CD14-positive monocyte (primary cell): ENCODE results near the gene AGPAT3. TPM values are rescaled to one million over a fixed set of nuclear protein-coding genes. Genes with fewer than 3 reads are reported as not detected.

Experiments used
- DNase-seq, 3 donors: peaks; one replicate each; pipeline ENCODE4 v3.0.0-alpha.2; 2011 to 2022
- H2AFZ ChIP-seq: 2 replicates; pipeline ENCODE4 v1.6.0; 2012; ENCODE audit warnings: mild to moderate bottlenecking, low read depth, low read length, inconsistent platforms; ENCODE audit not compliant: insufficient read depth, poor library complexity, severe bottlenecking
- H3K27ac ChIP-seq, 2 donors: 1 replicate in 1 of 2; 2 replicates in 1 of 2; pipeline ENCODE4 v1.5.1; 2012 to 2013; ENCODE audit warnings: low read length in 2 of 2, control low read depth in 1 of 2, inconsistent platforms in 1 of 2, low read depth in 1 of 2, mild to moderate bottlenecking in 1 of 2
- H3K27me3 ChIP-seq, 2 donors: one replicate each; pipeline versions ENCODE4 v1.6.0 to v1.6.1; 2011 to 2013; ENCODE audit warnings: low read length in 2 of 2; ENCODE audit not compliant: control insufficient read depth in 2 of 2, insufficient read depth in 2 of 2
- H3K36me3 ChIP-seq, 2 donors: replicated peaks in 1 of 2; 1 replicate in 1 of 2; 2 replicates in 1 of 2; pipeline versions ENCODE4 v1.5.1 to v1.6.1; 2012 to 2013; ENCODE audit warnings: low read length in 2 of 2, control low read depth in 1 of 2, inconsistent platforms in 1 of 2, mild to moderate bottlenecking in 1 of 2; ENCODE audit not compliant: insufficient read depth in 2 of 2, control insufficient read depth in 1 of 2
- H3K4me1 ChIP-seq, 2 donors: 1 replicate in 1 of 2; 2 replicates in 1 of 2; pipeline versions ENCODE4 v1.5.1 to v1.6.1; 2012 to 2013; ENCODE audit warnings: low read length in 2 of 2, control low read depth in 1 of 2, inconsistent platforms in 1 of 2, mild to moderate bottlenecking in 1 of 2, moderate library complexity in 1 of 2; ENCODE audit not compliant: insufficient read depth in 2 of 2, control insufficient read depth in 1 of 2
- H3K4me2 ChIP-seq: replicated peaks from 2 replicates; pipeline ENCODE3; 2012; ENCODE audit warnings: low read length, moderate library complexity, mild to moderate bottlenecking; ENCODE audit not compliant: poor library complexity, severe bottlenecking; ENCODE audit errors: extremely low read depth
- H3K4me3 ChIP-seq, 3 experiments: fragments of 200-600 bp in 1 of 3; sonication (generic) in 1 of 3; replicated peaks in 1 of 3; 1 replicate in 2 of 3; 2 replicates in 1 of 3; pipeline ENCODE4 v1.5.1; 2011 to 2013; ENCODE audit warnings: low read length in 3 of 3, mild to moderate bottlenecking in 3 of 3, control low read depth in 2 of 3, low read depth in 2 of 3, inconsistent platforms in 1 of 3, moderate library complexity in 1 of 3
- H3K79me2 ChIP-seq: 2 replicates; pipeline ENCODE4 v1.6.0; 2012; ENCODE audit warnings: mild to moderate bottlenecking, control low read depth, inconsistent platforms, low read length, moderate library complexity; ENCODE audit not compliant: insufficient read depth
- H3K9ac ChIP-seq: 2 replicates; pipeline ENCODE4 v1.6.0; 2017; ENCODE audit warnings: low read length, mild to moderate bottlenecking; ENCODE audit not compliant: insufficient read depth, poor library complexity, severe bottlenecking
- H3K9me3 ChIP-seq, 2 donors: replicated peaks in 1 of 2; 1 replicate in 1 of 2; 2 replicates in 1 of 2; pipeline versions ENCODE4 v1.5.1 to v1.6.1; 2012 to 2013; ENCODE audit warnings: low read length in 2 of 2, control low read depth in 1 of 2; ENCODE audit not compliant: control insufficient read depth in 1 of 2, insufficient read depth in 1 of 2
- H4K20me1 ChIP-seq: 2 replicates; pipeline ENCODE4 v1.6.0; 2012; ENCODE audit warnings: mild to moderate bottlenecking, low read length, control low read depth, moderate library complexity; ENCODE audit not compliant: insufficient read depth
- H3K27ac Mint-ChIP-seq, 7 donors: one replicate each; pipeline ENCODE4 v1.8.0; 2020; ENCODE audit warnings: mild to moderate bottlenecking in 7 of 7, mixed read lengths in 7 of 7, moderate library complexity in 6 of 7, inconsistent platforms in 2 of 7
- H3K27me3 Mint-ChIP-seq, 3 donors: one replicate each; pipeline ENCODE4 v1.8.0; 2021 to 2022; ENCODE audit warnings: low read depth in 3 of 3, mild to moderate bottlenecking in 3 of 3, mixed read lengths in 3 of 3, moderate library complexity in 3 of 3, inconsistent platforms in 1 of 3
- H3K36me3 Mint-ChIP-seq, 2 donors: one replicate each; pipeline ENCODE4 v1.8.0; 2020; ENCODE audit warnings: mixed read lengths in 2 of 2, inconsistent platforms in 1 of 2, mild to moderate bottlenecking in 1 of 2
- H3K4me1 Mint-ChIP-seq: one replicate; pipeline ENCODE4 v1.8.0; 2020; ENCODE audit warnings: mild to moderate bottlenecking, mixed read lengths
- H3K4me3 Mint-ChIP-seq, 2 donors: one replicate each; pipeline ENCODE4 v1.8.0; 2020; ENCODE audit warnings: mild to moderate bottlenecking in 2 of 2, mixed read lengths in 2 of 2, moderate library complexity in 1 of 2
- H3K9me3 Mint-ChIP-seq, 7 donors: one replicate each; pipeline ENCODE4 v1.8.0; 2020 to 2022; ENCODE audit warnings: mixed read lengths in 7 of 7, mild to moderate bottlenecking in 6 of 7, moderate library complexity in 6 of 7, inconsistent platforms in 2 of 7
- CTCF ChIP-seq: fragments of 200-600 bp; IDR thresholded peaks from one replicate; pipeline ENCODE4 v1.8.0; 2022; ENCODE audit warnings: antibody characterized with exemption, mild to moderate bottlenecking
- WGBS: methylation state at CpG from one replicate; pipeline ENCODE4 v1.1.5; 2013; ENCODE audit warnings: missing lambda C conversion rate; ENCODE audit not compliant: insufficient coverage; 5-methylcytosine and 5-hydroxymethylcytosine counted together
- intact Hi-C, 2 donors: fragments of 100-400 bp; cut with micrococcal nuclease; formaldehyde crosslinking; loops; one replicate each; pipeline versions ENCODE4 v1.15.0 to v1.15.1; 2023
- polyA plus RNA-seq, 3 donors: library from polyadenylated mRNA; depleted of rRNA in 1 of 3; unstranded in 2 of 3; stranded (reverse) in 1 of 3; fragments of 300-500 nt in 2 of 3; fragments of >200 nt in 1 of 3; fragmentation: Illumina TruSeq in 2 of 3; gene quantifications; 1 replicate in 2 of 3; 2 replicates in 1 of 3; pipeline ENCODE4 v1.2.3, GENCODE V29; 2012 to 2021

Gene AGPAT3
- polyA plus RNA-seq, 3 donors = 24.9 to 49.3 (median 26.2) TPM

- no peak for DNase-seq
- Histone ChIP-seq H3K4me3 (no peak overlapping the region), H3K4me1 (peaks cover 26 to 37% of the 10 kb centered on the region in 2 donors), H3K79me2 (peaks cover 34% of the 10 kb centered on the region), H3K9ac (no peak overlapping the region), H4K20me1 (peaks cover 30% of the 10 kb centered on the region), H3K27me3 (no peaks in the 10 kb centered on the region), H3K36me3 (no peaks in the 10 kb centered on the region), H3K27ac (no peak overlapping the region), H3K9me3 (no peaks in the 10 kb centered on the region), H2AFZ (peak overlapping the region; percentile 1), H3K4me2 (no peak overlapping the region)
- intact Hi-C loops = no loop called here
- no peak overlapping the region for H3K4me3 Mint-ChIP-seq
- H3K36me3 Mint-ChIP-seq = peaks cover 0 to 4% of the 10 kb centered on the region in 2 donors
- no peaks in the 10 kb centered on the region for H3K9me3 Mint-ChIP-seq
- WGBS = 57% methylated on average over 7 of the region's 9 CpGs
- peak overlapping the region in 6 of 7 donors; percentile 9 to 79 (median 54) for H3K27ac Mint-ChIP-seq
- TF ChIP-seq CTCF = no peak
- peaks cover 35% of the 10 kb centered on the region for H3K4me1 Mint-ChIP-seq
- no peaks in the 10 kb centered on the region for H3K27me3 Mint-ChIP-seq
Measured at GRCh38 chr21:44010429-44010828, 145.4 kb downstream of the AGPAT3 start.

- Mint-ChIP-seq H3K27ac (peak overlapping the region; percentile 24 to 94 (median 89)), H3K27me3 (no peaks in the 10 kb centered on the region), H3K4me1 (peaks cover 42% of the 10 kb centered on the region), H3K36me3 (peaks cover 0 to 4% of the 10 kb centered on the region in 2 donors), H3K4me3 (peak overlapping the region; percentile 80 to 86), H3K9me3 (no peaks in the 10 kb centered on the region)
- no peak for TF ChIP-seq CTCF
- H2AFZ ChIP-seq = peak overlapping the region; percentile 80
- no peaks in the 10 kb centered on the region for H3K27me3 ChIP-seq
- H3K27ac ChIP-seq = peak overlapping the region in 1 of 2 donors; percentile 80
- H3K9ac ChIP-seq = no peak overlapping the region
- H3K4me3 ChIP-seq = peak overlapping the region; percentile 55 to 97 (median 80)
- DNase-seq = no peak
- peak overlapping the region; percentile 86 for H3K4me2 ChIP-seq
- peaks cover 37% of the 10 kb centered on the region for H4K20me1 ChIP-seq
- no peaks in the 10 kb centered on the region for H3K36me3 ChIP-seq
- 80% methylated on average over 6 of the region's 9 CpGs for WGBS
- H3K9me3 ChIP-seq = no peaks in the 10 kb centered on the region
- intact Hi-C loops = no loop called here
- peaks cover 31 to 44% of the 10 kb centered on the region in 2 donors for H3K4me1 ChIP-seq
- peaks cover 41% of the 10 kb centered on the region for H3K79me2 ChIP-seq
Measured at GRCh38 chr21:44011123-44011522, 146.1 kb downstream of the AGPAT3 start.
